ENCODE measurements around the gene GTPBP10.

GTPBP10 gene

GRCh38 chr7:90383861-90384260 is 37.3 kb downstream of the GTPBP10 start:
- no peak for DNase-seq

GRCh38 chr7:90384433-90384832 is 37.9 kb downstream of the GTPBP10 start:
- no peak for DNase-seq

- DNase-seq: no peak
Observed at GRCh38 chr7:90387470-90388240, 41.1 kb downstream of the GTPBP10 start.

- no peak for DNase-seq
Observed at GRCh38 chr7:90390926-90391325, 44.4 kb downstream of the GTPBP10 start.

- DNase-seq: no peak
Observed at GRCh38 chr7:90391488-90391887, 45.0 kb downstream of the GTPBP10 start.

GRCh38 chr7:90396420-90396819 is 49.9 kb downstream of the GTPBP10 start:
- no peak for DNase-seq

GRCh38 chr7:90401989-90402388 is 55.5 kb downstream of the GTPBP10 start:
- no peak for DNase-seq

- DNase-seq: no peak
Observed at GRCh38 chr7:90402785-90403173, 56.3 kb downstream of the GTPBP10 start.

GRCh38 chr7:90403174-90404113 is 56.9 kb downstream of the GTPBP10 start, which contains the start of gene CLDN12:
TSS of gene CLDN12 (plus strand) at chr7:90403461. CDS start at chr7:90412677, 9,216 bp downstream.
- no peak for DNase-seq

GRCh38 chr7:90404777-90405176 is 58.3 kb downstream of the GTPBP10 start:
- no peak for DNase-seq

GRCh38 chr7:90407484-90407821 is 60.9 kb downstream of the GTPBP10 start:
- no peak for DNase-seq

- no peak for DNase-seq
Observed at GRCh38 chr7:90408142-90408541, 61.6 kb downstream of the GTPBP10 start.

- DNase-seq: no peak
Observed at GRCh38 chr7:90409667-90410066, 63.2 kb downstream of the GTPBP10 start.

GRCh38 chr7:90411510-90411909 is 65.0 kb downstream of the GTPBP10 start:
- DNase-seq: no peak

GRCh38 chr7:90412458-90413184 is 66.1 kb downstream of the GTPBP10 start:
- DNase-seq: no peak

GRCh38 chr7:90413185-90413528 is 66.6 kb downstream of the GTPBP10 start:
- no peak for DNase-seq

GRCh38 chr7:90421651-90422050 is 75.1 kb downstream of the GTPBP10 start:
- DNase-seq: no peak

GRCh38 chr7:90424720-90425119 is 78.2 kb downstream of the GTPBP10 start:
- no peak for DNase-seq

- no peak for DNase-seq
Observed at GRCh38 chr7:90425376-90425775, 78.9 kb downstream of the GTPBP10 start.

GRCh38 chr7:90430614-90431460 is 84.3 kb downstream of the GTPBP10 start:
- DNase-seq: no peak

- DNase-seq: no peak
Observed at GRCh38 chr7:90432752-90433151, 86.2 kb downstream of the GTPBP10 start.

GRCh38 chr7:90433221-90433620 is 86.7 kb downstream of the GTPBP10 start:
- DNase-seq: no peak

Data from cortex of kidney (tissue), 1 donor.